Smooth muscle cell (in vitro differentiated cells): ENCODE data around the gene TMEM255A. TPM values are rescaled to one million over a fixed set of nuclear protein-coding genes. Genes with fewer than 3 reads are reported as not detected.

Source experiments
- DNase-seq: peaks from one replicate; lab custom pipeline; 2025; ENCODE audit not compliant: unreplicated experiment; lab: John Stamatoyannopoulos, UW
- H2AFZ ChIP-seq: fragments of 200-600 bp; sonication (generic); 2 replicates; pipeline ENCODE4 v1.6.0; 2016; ENCODE audit warnings: antibody characterized with exemption, low read depth, mild to moderate bottlenecking
- H3F3A ChIP-seq: fragments of 200-600 bp; sonication (generic); 2 replicates; pipeline ENCODE4 v1.6.0; 2017; ENCODE audit warnings: antibody characterized with exemption, low read depth
- H3K27ac ChIP-seq: fragments of 200-600 bp; sonication (generic); 2 replicates; pipeline ENCODE4 v1.5.1; 2016; ENCODE audit warnings: low read depth, mild to moderate bottlenecking
- H3K27me3 ChIP-seq: fragments of 200-600 bp; sonication (generic); 2 replicates; pipeline ENCODE4 v1.6.1; 2016; ENCODE audit warnings: low read depth, mild to moderate bottlenecking
- H3K36me3 ChIP-seq: fragments of 200-600 bp; sonication (generic); 2 replicates; pipeline ENCODE4 v1.5.1; 2016; ENCODE audit warnings: low read depth
- H3K4me1 ChIP-seq: fragments of 200-600 bp; sonication (generic); 2 replicates; pipeline ENCODE4 v1.5.1; 2016; ENCODE audit warnings: low read depth
- H3K4me2 ChIP-seq: fragments of 200-600 bp; sonication (generic); 2 replicates; pipeline ENCODE4 v1.6.0; 2016; ENCODE audit warnings: mild to moderate bottlenecking
- H3K4me3 ChIP-seq: fragments of 200-600 bp; sonication (generic); 2 replicates; pipeline ENCODE4 v1.5.1; 2016; ENCODE audit warnings: mild to moderate bottlenecking
- H3K79me2 ChIP-seq: fragments of 200-600 bp; sonication (generic); 2 replicates; pipeline ENCODE4 v1.6.0; 2016; ENCODE audit warnings: low read depth, mild to moderate bottlenecking
- H3K9ac ChIP-seq: fragments of 200-600 bp; sonication (generic); 2 replicates; pipeline ENCODE4 v1.6.0; 2016; ENCODE audit warnings: low read depth
- H3K9me3 ChIP-seq: fragments of 200-600 bp; sonication (generic); replicated peaks from 2 replicates; pipeline ENCODE4 v1.5.1; 2016; ENCODE audit warnings: low read depth
- H4K20me1 ChIP-seq: fragments of 200-600 bp; sonication (generic); 2 replicates; pipeline ENCODE4 v1.6.0; 2016; ENCODE audit warnings: low read depth
- CTCF ChIP-seq: fragments of 200-600 bp; sonication (generic); IDR thresholded peaks from 2 replicates; pipeline ENCODE4 v1.5.1; 2017; ENCODE audit warnings: borderline replicate concordance, mild to moderate bottlenecking, antibody characterized with exemption; ENCODE audit not compliant: insufficient read depth, poor library complexity, severe bottlenecking
- WGBS: methylation state at CpG from one replicate; pipeline ENCODE4 v1.1.7; 2016; ENCODE audit warnings: low lambda C conversion rate; 5-methylcytosine and 5-hydroxymethylcytosine counted together
- polyA plus RNA-seq: library from polyadenylated mRNA; unstranded; fragments of >200 nt; fragmentation: Nextera tagmentation; extraction: Ambion mirVana; gene quantifications from 2 replicates; pipeline ENCODE4 v1.2.1, GENCODE V29; 2016
- total RNA-seq: library from RNA; depleted of rRNA; stranded (reverse); fragments of >200 nt; gene quantifications from 2 replicates; pipeline ENCODE4 v1.2.3, GENCODE V29; 2014

TMEM255A gene
- total and polyA plus RNA-seq, 2 experiments from 2014 or later: 0.04 TPM; not detected in 1

DNA sequence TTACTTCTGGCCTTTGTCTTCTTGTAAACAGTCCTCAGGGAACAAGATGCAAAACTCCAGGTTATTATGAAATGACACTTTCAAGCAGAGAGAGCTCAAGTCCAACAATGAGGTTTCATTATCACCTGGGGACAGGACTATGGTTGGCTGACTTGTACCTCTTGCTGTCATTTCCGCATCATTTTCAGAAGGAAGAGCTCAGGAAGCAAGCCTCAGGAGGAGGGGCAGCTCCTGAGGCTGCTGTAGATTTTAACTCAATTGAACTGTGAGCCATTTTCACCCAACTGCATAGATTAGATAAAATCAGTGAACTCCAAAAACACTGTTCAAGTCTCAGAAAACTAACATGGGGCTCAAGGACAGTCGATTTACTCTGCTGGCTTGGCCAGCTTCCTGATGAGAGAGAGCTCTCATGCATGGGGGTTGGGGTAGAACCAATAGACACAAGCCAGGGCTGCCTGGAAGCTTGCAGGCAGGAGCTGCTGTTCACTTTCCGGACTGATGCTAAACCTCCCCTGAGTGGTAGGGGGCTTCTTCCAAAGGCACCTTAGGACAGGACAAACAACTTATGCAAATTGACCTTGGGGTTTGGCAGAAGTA lies 23.6 kb downstream of the TMEM255A start:
- H3K27me3 ChIP-seq: no peaks in the 10 kb centered on the region
- H3K9me3 ChIP-seq: no peaks in the 10 kb centered on the region
- TF ChIP-seq CTCF: no peak
- H3K36me3 ChIP-seq: no peaks in the 10 kb centered on the region
- WGBS: 63% methylated on average over 3 of the region's 3 CpGs
- H3F3A ChIP-seq: no peaks in the 10 kb centered on the region
- no peaks in the 10 kb centered on the region for H4K20me1 ChIP-seq
- no peak overlapping the region for H3K27ac ChIP-seq
- no peak overlapping the region for H2AFZ ChIP-seq
- H3K9ac ChIP-seq: no peak overlapping the region
- no peak overlapping the region for H3K4me3 ChIP-seq
- no peak overlapping the region for H3K4me2 ChIP-seq
- no peak for DNase-seq
- no peaks in the 10 kb centered on the region for H3K79me2 ChIP-seq
- no peaks in the 10 kb centered on the region for H3K4me1 ChIP-seq

DNA sequence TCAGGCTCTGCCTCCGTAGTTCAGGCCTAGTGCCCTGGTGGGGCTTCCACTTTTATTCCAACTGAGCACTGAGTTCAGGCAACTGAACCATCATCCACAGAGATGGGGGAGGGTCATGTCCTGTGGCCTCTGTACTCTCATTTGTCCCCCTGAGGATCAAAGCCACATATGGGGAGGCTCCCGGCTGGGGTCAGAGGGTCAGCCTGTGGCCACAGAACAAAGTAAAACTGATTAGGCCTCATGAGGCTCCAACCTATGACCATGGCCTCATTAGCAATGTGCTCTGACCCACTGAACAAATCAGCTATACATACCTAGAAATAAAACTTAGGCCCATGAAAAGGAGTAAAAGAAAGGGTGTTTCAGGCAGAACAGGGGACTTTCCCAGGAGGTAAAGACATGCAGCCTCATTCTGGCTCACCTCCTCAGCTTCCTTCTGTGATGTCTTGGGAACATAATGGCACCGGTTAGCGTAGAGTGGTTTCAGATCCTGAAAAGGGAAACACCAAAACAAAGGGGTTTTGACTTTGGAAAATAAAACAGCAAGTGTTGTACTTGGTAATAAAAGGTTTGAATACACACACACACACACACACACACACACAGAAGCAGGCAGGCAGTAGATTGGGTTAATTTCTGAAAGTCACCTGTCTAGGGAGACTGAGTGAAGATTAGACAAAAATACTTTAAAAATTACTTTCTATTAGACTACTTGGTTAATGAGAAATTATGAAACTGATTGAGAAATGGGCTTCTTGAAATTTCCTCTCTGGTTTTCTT lies 24.3 kb downstream of the TMEM255A start:
- Histone ChIP-seq H3K9me3 (no peaks in the 10 kb centered on the region), H3K4me3 (no peak overlapping the region), H3K9ac (no peak overlapping the region), H3K27ac (no peak overlapping the region), H3F3A (no peaks in the 10 kb centered on the region), H3K27me3 (no peaks in the 10 kb centered on the region), H3K4me2 (no peak overlapping the region), H2AFZ (no peak overlapping the region), H4K20me1 (no peaks in the 10 kb centered on the region), H3K36me3 (no peaks in the 10 kb centered on the region), H3K4me1 (no peaks in the 10 kb centered on the region), H3K79me2 (no peaks in the 10 kb centered on the region)
- DNase-seq: no peak
- no peak for TF ChIP-seq CTCF
- WGBS: 77% methylated on average over 4 of the region's 4 CpGs

DNA sequence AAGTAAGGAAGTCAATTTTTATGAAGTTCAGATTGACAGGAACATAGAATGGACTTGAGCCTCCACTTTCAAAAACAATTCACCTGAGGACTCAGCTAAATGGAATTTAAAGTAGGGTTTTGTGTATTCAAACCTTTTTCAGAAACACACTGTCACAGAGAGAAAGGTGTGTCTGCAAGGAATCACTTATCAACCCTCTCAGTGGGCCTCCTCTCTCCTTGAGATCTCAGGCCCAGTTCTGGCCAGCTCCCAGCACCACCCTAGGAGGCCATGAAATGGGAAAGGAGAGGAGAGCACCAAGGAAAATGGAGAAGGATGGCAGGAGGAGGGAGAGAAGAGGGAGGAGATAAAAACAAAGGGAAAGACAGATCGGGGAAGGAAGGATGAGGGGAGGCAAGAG lies 28.6 kb downstream of the TMEM255A start:
- H3K27me3 ChIP-seq: no peaks in the 10 kb centered on the region
- no peaks in the 10 kb centered on the region for H3K79me2 ChIP-seq
- WGBS: 88% methylated on average over 1 of the region's 1 CpG
- no peak overlapping the region for H3K27ac ChIP-seq
- H3K4me3 ChIP-seq: no peak overlapping the region
- H3K9me3 ChIP-seq: no peaks in the 10 kb centered on the region
- no peaks in the 10 kb centered on the region for H3K36me3 ChIP-seq
- no peak overlapping the region for H2AFZ ChIP-seq
- no peaks in the 10 kb centered on the region for H3F3A ChIP-seq
- no peak overlapping the region for H3K4me2 ChIP-seq
- H3K4me1 ChIP-seq: no peaks in the 10 kb centered on the region
- H3K9ac ChIP-seq: no peak overlapping the region
- TF ChIP-seq CTCF: no peak
- no peaks in the 10 kb centered on the region for H4K20me1 ChIP-seq
- no peak for DNase-seq
